H9 (cell line): ENCODE measurements around the gene FBXL7. TPM values are rescaled to one million over a fixed set of nuclear protein-coding genes. Genes with fewer than 3 reads are reported as not detected.

ENCODE experiments used
- DNase-seq: peaks from one replicate; pipeline ENCODE4 v3.0.0-alpha.2; 2017
- H2AFZ ChIP-seq: one replicate; pipeline ENCODE4 v1.6.1; 2013; ENCODE audit warnings: mild to moderate bottlenecking, low read length, control low read depth, moderate library complexity
- H2AK5ac ChIP-seq: 2 replicates; pipeline ENCODE4 v1.6.1; 2013; ENCODE audit warnings: low read length, control low read depth, mixed read lengths; ENCODE audit not compliant: insufficient read length
- H2BK120ac ChIP-seq: one replicate; pipeline ENCODE4 v1.6.1; 2013; ENCODE audit warnings: low read depth, mild to moderate bottlenecking, low read length, control low read depth, inconsistent platforms; ENCODE audit not compliant: poor library complexity, severe bottlenecking
- H2BK12ac ChIP-seq: 2 replicates; pipeline ENCODE4 v1.6.1; 2013; ENCODE audit warnings: low read length, control low read depth, mixed read lengths, low read depth; ENCODE audit not compliant: insufficient read length
- H2BK15ac ChIP-seq: 2 replicates; pipeline ENCODE4 v1.6.1; 2013; ENCODE audit warnings: low read depth, low read length, control low read depth
- H2BK20ac ChIP-seq: one replicate; pipeline ENCODE4 v1.6.1; 2013; ENCODE audit warnings: low read depth, mild to moderate bottlenecking, low read length, control low read depth, inconsistent platforms; ENCODE audit not compliant: poor library complexity, severe bottlenecking
- H2BK5ac ChIP-seq: 2 replicates; pipeline ENCODE4 v1.6.1; 2013; ENCODE audit warnings: low read length, control low read depth, mixed read lengths; ENCODE audit not compliant: insufficient read length
- H3K14ac ChIP-seq: 2 replicates; pipeline ENCODE4 v1.6.1; 2013; ENCODE audit warnings: low read length, control low read depth; ENCODE audit not compliant: insufficient read depth
- H3K18ac ChIP-seq: 2 replicates; pipeline ENCODE4 v1.6.1; 2013; ENCODE audit warnings: low read depth, mild to moderate bottlenecking, mixed read lengths, low read length, control low read depth; ENCODE audit not compliant: insufficient read length
- H3K23ac ChIP-seq: 2 replicates; pipeline ENCODE4 v1.6.1; 2013; ENCODE audit warnings: low read length, control low read depth, mixed read lengths, low read depth; ENCODE audit not compliant: insufficient read length
- H3K23me2 ChIP-seq: 2 replicates; pipeline ENCODE4 v1.6.1; 2013; ENCODE audit warnings: low read depth, mild to moderate bottlenecking, mixed read lengths, low read length, control low read depth; ENCODE audit not compliant: insufficient read length, poor library complexity, severe bottlenecking
- H3K27ac ChIP-seq: 2 replicates; pipeline ENCODE4 v1.5.1; 2013; ENCODE audit warnings: low read length, control low read depth, mixed read lengths, low read depth; ENCODE audit not compliant: insufficient read length
- H3K27me3 ChIP-seq: 2 replicates; pipeline ENCODE4 v1.6.1; 2013; ENCODE audit warnings: low read length, control low read depth, inconsistent platforms; ENCODE audit not compliant: insufficient read depth
- H3K4ac ChIP-seq: 2 replicates; pipeline ENCODE4 v1.6.1; 2013; ENCODE audit warnings: low read depth, mild to moderate bottlenecking, control low read depth, inconsistent platforms, low read length, moderate library complexity
- H3K4me1 ChIP-seq: 2 replicates; pipeline ENCODE4 v1.6.1; 2013; ENCODE audit warnings: low read length, control low read depth, inconsistent platforms; ENCODE audit not compliant: insufficient read depth
- H3K4me2 ChIP-seq: 2 replicates; pipeline ENCODE4 v1.6.1; 2013; ENCODE audit warnings: low read length, control low read depth, mixed read lengths; ENCODE audit not compliant: insufficient read length, insufficient read depth
- H3K56ac ChIP-seq: 2 replicates; pipeline ENCODE4 v1.6.1; 2013; ENCODE audit warnings: low read depth, mild to moderate bottlenecking, mixed read lengths, low read length, control low read depth; ENCODE audit not compliant: insufficient read length
- H3K79me1 ChIP-seq: 2 replicates; pipeline ENCODE4 v1.6.1; 2013; ENCODE audit warnings: low read depth, mild to moderate bottlenecking, moderate library complexity, low read length, control low read depth, inconsistent platforms; ENCODE audit not compliant: insufficient read depth, poor library complexity, severe bottlenecking
- H3K79me2 ChIP-seq: 2 replicates; pipeline ENCODE4 v1.6.1; 2013; ENCODE audit warnings: low read length, control low read depth, inconsistent platforms; ENCODE audit not compliant: insufficient read depth
- H3K9ac ChIP-seq: 2 replicates; pipeline ENCODE4 v1.6.1; 2013; ENCODE audit warnings: low read length, control low read depth, mixed read lengths; ENCODE audit not compliant: insufficient read length; ENCODE audit errors: extremely low read depth
- H3K9me3 ChIP-seq: one replicate; pipeline ENCODE4 v1.6.1; 2013; ENCODE audit warnings: low read depth, low read length, inconsistent platforms; ENCODE audit not compliant: control insufficient read depth
- H3T11ph ChIP-seq: one replicate; pipeline ENCODE4 v1.6.1; 2013; ENCODE audit warnings: mild to moderate bottlenecking, low read length, control low read depth, inconsistent platforms
- H4K20me1 ChIP-seq: one replicate; pipeline ENCODE4 v1.6.1; 2013; ENCODE audit not compliant: control insufficient read depth, insufficient read length, insufficient read depth
- H4K5ac ChIP-seq: 2 replicates; pipeline ENCODE4 v1.6.1; 2013; ENCODE audit warnings: low read depth, mild to moderate bottlenecking, mixed read lengths, low read length, control low read depth; ENCODE audit not compliant: insufficient read length
- H4K8ac ChIP-seq: replicated peaks from 2 replicates; pipeline ENCODE4 v1.6.1; 2013; ENCODE audit warnings: low read length, control low read depth, mixed read lengths, low read depth; ENCODE audit not compliant: insufficient read length
- H4K91ac ChIP-seq: 2 replicates; pipeline ENCODE4 v1.6.1; 2013; ENCODE audit warnings: low read depth, mild to moderate bottlenecking, moderate library complexity, mixed read lengths, low read length, control low read depth; ENCODE audit not compliant: insufficient read length
- H3K27ac Mint-ChIP-seq, 3 experiments: 2 replicates in 2 of 3; 3 replicates in 1 of 3; pipeline ENCODE4 v1.8.0; 2020 to 2021; ENCODE audit warnings: mixed read lengths in 3 of 3, mild to moderate bottlenecking in 1 of 3, moderate library complexity in 1 of 3
- H3K27me3 Mint-ChIP-seq: 2 replicates; pipeline ENCODE4 v1.8.0; 2021; ENCODE audit warnings: low read depth, mild to moderate bottlenecking, moderate library complexity, mixed read lengths
- H3K36me3 Mint-ChIP-seq, 3 experiments: 2 replicates in 2 of 3; 3 replicates in 1 of 3; pipeline ENCODE4 v1.8.0; 2020 to 2021; ENCODE audit warnings: low read depth in 3 of 3, mixed read lengths in 3 of 3; ENCODE audit not compliant: insufficient read depth in 1 of 3
- H3K4me1 Mint-ChIP-seq, 2 experiments: 2 replicates each; pipeline ENCODE4 v1.8.0; 2020; ENCODE audit warnings: mixed read lengths in 2 of 2
- H3K4me3 Mint-ChIP-seq, 2 experiments: 2 replicates in 1 of 2; 3 replicates in 1 of 2; pipeline ENCODE4 v1.8.0; 2020 to 2021; ENCODE audit warnings: mild to moderate bottlenecking in 2 of 2, mixed read lengths in 2 of 2, moderate library complexity in 1 of 2
- H3K9me3 Mint-ChIP-seq, 2 experiments: 2 replicates in 1 of 2; 3 replicates in 1 of 2; pipeline ENCODE4 v1.8.0; 2020; ENCODE audit warnings: mild to moderate bottlenecking in 2 of 2, mixed read lengths in 2 of 2, moderate library complexity in 1 of 2
- CTCF ChIP-seq: fragments of 200-600 bp; sonication (generic); conservative IDR thresholded peaks from 3 replicates; pipeline ENCODE4 v1.8.0; 2021; ENCODE audit warnings: antibody characterized with exemption, mild to moderate bottlenecking
- WGBS: extraction: QIAGEN DNeasy Blood & Tissue Kit; methylation state at CpG from one replicate; pipeline ENCODE4 v1.1.7; 2013; ENCODE audit warnings: missing lambda C conversion rate, low lambda C conversion rate, mixed read lengths; ENCODE audit not compliant: insufficient read length; ENCODE audit errors: extremely low coverage; 5-methylcytosine and 5-hydroxymethylcytosine counted together
- total RNA-seq: library from RNA; stranded (reverse); gene quantifications from 2 replicates; pipeline ENCODE4 v1.2.1, GENCODE V29; 2021

The FBXL7 gene
- total RNA-seq, 1 experiment from 2014 or later = 14.6 TPM

GRCh38 chr5:15612915-15613635 is 113.1 kb downstream of the FBXL7 start:
- no peaks in the 10 kb centered on the region for H3K27me3 Mint-ChIP-seq
- no peak for DNase-seq
- no peaks in the 10 kb centered on the region for H3K9me3 Mint-ChIP-seq
- Histone ChIP-seq H3K56ac (no peak overlapping the region), H2BK5ac (no peak overlapping the region), H2BK15ac (no peak overlapping the region), H2BK20ac (no peak overlapping the region), H2AK5ac (no peak overlapping the region), H3K4ac (no peak overlapping the region), H2BK120ac (no peak overlapping the region), H3K14ac (no peak overlapping the region), H3K4me2 (no peak overlapping the region), H3K4me1 (peaks cover 7% of the 10 kb centered on the region; the same call in 1 of the 2 replicates), H3K18ac (no peak overlapping the region), H3T11ph (no peak overlapping the region), H4K91ac (no peak overlapping the region), H3K79me1 (no peaks in the 10 kb centered on the region), H2AFZ (no peak overlapping the region), H3K27ac (no peak overlapping the region), H3K9me3 (no peaks in the 10 kb centered on the region), H4K5ac (no peak overlapping the region), H3K23me2 (no peaks in the 10 kb centered on the region), H4K8ac (no peak overlapping the region), H3K27me3 (no peaks in the 10 kb centered on the region), H3K23ac (no peak overlapping the region), H3K9ac (no peak overlapping the region), H4K20me1 (no peaks in the 10 kb centered on the region), H2BK12ac (no peak overlapping the region), H3K79me2 (no peaks in the 10 kb centered on the region)
- 0 out of 7 replicates have a peak overlapping the region, but pooled peaks of 1 of the 3 experiments have one; percentile 10 for H3K27ac Mint-ChIP-seq
- H3K36me3 Mint-ChIP-seq = no peaks in the 10 kb centered on the region; a peak in 1 of 7 replicates
- H3K4me1 Mint-ChIP-seq = peaks cover 9 to 15% of the 10 kb centered on the region in 2 experiments
- H3K4me3 Mint-ChIP-seq = no peak overlapping the region
- WGBS = no CpG with 5 or more reads among the region's 1 CpG
- TF ChIP-seq CTCF = no peak
